HepG2 (cell line): ENCODE results near the gene UQCRFS1.

Experiments
- GABPA ChIP-seq, 2 experiments: IDR thresholded peaks; 2 replicates each; pipeline ENCODE4 v1.6.1; 2011 to 2016; ENCODE audit warnings: low read depth in 2 of 2, low read length in 1 of 2, missing biosample characterization in 1 of 2, missing genetic modification characterization in 1 of 2
- SNAPC2 ChIP-seq: sonication (generic); formaldehyde crosslinking; IDR thresholded peaks from 2 replicates; pipeline ENCODE4 v1.8.1; 2022; ENCODE audit warnings: mild to moderate bottlenecking, missing genetic modification reagents
- ZFAT ChIP-seq: sonication (generic); formaldehyde crosslinking; conservative IDR thresholded peaks from 2 replicates; pipeline ENCODE4 v1.8.1; 2023; ENCODE audit warnings: missing genetic modification reagents, inconsistent platforms

DNA sequence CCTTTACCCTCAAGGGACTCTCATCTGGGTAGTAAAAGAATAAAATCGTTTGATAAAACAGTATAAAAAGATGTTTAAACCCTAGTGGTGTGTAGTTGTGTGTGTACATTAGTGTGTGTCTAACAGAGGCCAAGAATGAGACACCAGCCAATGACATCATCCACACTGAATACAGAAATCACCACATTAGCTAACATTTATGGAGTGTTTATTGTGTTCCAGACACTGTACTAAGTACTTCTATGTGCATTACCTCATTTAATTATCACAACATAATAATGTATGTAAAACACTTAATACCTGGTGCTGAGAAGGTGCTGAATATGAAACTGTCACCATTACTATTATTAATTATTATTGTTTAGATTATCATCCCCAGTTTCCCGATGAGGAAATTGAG lies 49.1 kb upstream of the UQCRFS1 start:
- TF ChIP-seq GABPA (IDR thresholded peaks at IDR 0.05; ENCODE audit: low read depth, low read length) (no peak), GABPA (CRISPR knock-in tag; IDR thresholded peaks at IDR 0.05; ENCODE audit: low read depth) (no peak), SNAPC2 (no peak), ZFAT (CRISPR knock-in tag) (no peak)
